Measurements from ENCODE around the gene MIP. TPM values are rescaled to one million over a fixed set of nuclear protein-coding genes. Genes with fewer than 3 reads are reported as not detected.
A peak's percentile ranks its signal among the peaks of the same experiment; 100 is the strongest.

Gene MIP
- total and polyA plus RNA-seq, 2 of the 13 experiments (the other 11 are each of a cell fraction or from before 2014, with no cell fraction given): not detected

- TF ChIP-seq AKNA (CRISPR knock-in tag; IDR thresholded peaks at IDR 0.05; ENCODE audit: borderline replicate concordance) (peak; percentile 96), ZBTB20 (CRISPR knock-in tag; IDR thresholded peaks at IDR 0.05; ENCODE audit: borderline replicate concordance, low read depth) (no peak), HBP1 (CRISPR knock-in tag; IDR thresholded peaks at IDR 0.05; ENCODE audit: low read depth) (no peak), POLR2AphosphoS2 (IDR thresholded peaks at IDR 0.05; ENCODE audit: low read depth, low read length) (no peak), FOXA3 (CRISPR knock-in tag; IDR thresholded peaks at IDR 0.05) (no peak; the same call in 1 of the 2 replicates), GTF2F1 (IDR thresholded peaks at IDR 0.05; ENCODE audit: low read length) (no peak), ASH2L (IDR thresholded peaks at IDR 0.05; ENCODE audit: insufficient read length, low read depth, low read length) (no peak), GATAD2A (CRISPR knock-in tag; IDR thresholded peaks at IDR 0.05) (peak; percentile 24; the same call in 1 of the 2 replicates), ZNF354B (CRISPR knock-in tag; IDR thresholded peaks at IDR 0.05) (no peak), IKZF1 (IDR thresholded peaks at IDR 0.05) (no peak), HOXD1 (CRISPR knock-in tag; IDR thresholded peaks at IDR 0.05) (no peak), ZFP1 (CRISPR knock-in tag; IDR thresholded peaks at IDR 0.05) (0 out of 2 replicates have a peak, but pooled peaks have one; percentile 41), ZNF274 (CRISPR knock-in tag; IDR thresholded peaks at IDR 0.05) (peak; percentile 87), ZNF598 (CRISPR knock-in tag; IDR thresholded peaks at IDR 0.05; ENCODE audit: borderline replicate concordance) (peak; percentile 65; the same call in 1 of the 2 replicates), ZNF280D (CRISPR knock-in tag; IDR thresholded peaks at IDR 0.05) (peak; percentile 49), THRA (CRISPR knock-in tag; IDR thresholded peaks at IDR 0.05; ENCODE audit: borderline replicate concordance) (no peak), CEBPB (IDR thresholded peaks at IDR 0.05; ENCODE audit: borderline replicate concordance, low read depth, low read length) (peak; percentile 85), ZNF558 (CRISPR knock-in tag; IDR thresholded peaks at IDR 0.05; ENCODE audit: borderline replicate concordance) (peak; percentile 74; the same call in 1 of the 2 replicates), SUZ12 (IDR thresholded peaks at IDR 0.05; ENCODE audit: low read depth, low read length) (no peak)
Observed at GRCh38 chr12:56488041-56488955, 33.8 kb upstream of the MIP start, which contains the start of gene GLS2 (continued).

All from HepG2 (cell line).